K562 (cell line): ENCODE data around the gene CDC42BPB. TPM values are rescaled to one million over a fixed set of nuclear protein-coding genes. Genes with fewer than 3 reads are reported as not detected.

ENCODE experiments used
- ATAC-seq: fragments of 200-7000 bp; cut with Tn5 transposase; 3 replicates; pipeline ENCODE4 v1.9.1; 2020; ENCODE audit warnings: moderate library complexity
- BruUV-seq: library from RNA; stranded (reverse); fragments of 400-500 nt; replicated peaks from 2 replicates; lab custom pipeline; 2021; lab: Mats Ljungman, UMichigan
- CTCF ChIA-PET: fragments of 300-600 bp; formaldehyde crosslinking; extraction: SDS; loops from one replicate; lab custom pipeline; 2021; ENCODE audit warnings: low intra/inter-chr PET ratio; lab: Yijun Ruan, JAX
- POLR2A ChIA-PET: fragments of 300-600, 350-650 bp; sonication (Branson Sonifier 250); formaldehyde crosslinking; extraction: SDS; loops from one replicate; lab custom pipeline; 2021; ENCODE audit warnings: antibody characterized with exemption, inconsistent platforms; lab: Yijun Ruan, JAX
- DNase-seq, 4 experiments: peaks; one replicate each; pipeline versions ENCODE4 v3.0.0 to v3.0.0-alpha.2; 2011 to 2018; ENCODE audit warnings: low spot score in 3 of 4, mixed read lengths in 3 of 4; ENCODE audit errors: extremely low read depth in 1 of 4
- FAIRE-seq: peaks from 2 replicates; lab custom pipeline; 2011; peaks lifted over from hg19 to GRCh38; lab: Jason Lieb, UNC
- H2AFZ ChIP-seq: 2 replicates; pipeline ENCODE4 v1.6.0; 2011; ENCODE audit warnings: low read depth, low read length, control low read depth, inconsistent platforms
- H3K27ac ChIP-seq: fragments of 200-600 bp; 3 replicates; pipeline ENCODE4 v1.8.0; 2011; ENCODE audit warnings: low read depth, mild to moderate bottlenecking, control low read depth, inconsistent platforms, low read length, moderate library complexity, mixed read lengths; ENCODE audit errors: extremely low read depth
- H3K27me3 ChIP-seq, 2 experiments: fragments of 300-600 bp in 1 of 2; 2 replicates in 1 of 2; 3 replicates in 1 of 2; pipeline versions ENCODE4 v1.6.0 to v1.8.0; 2011; ENCODE audit warnings: inconsistent platforms in 2 of 2, low read length in 2 of 2, mild to moderate bottlenecking in 1 of 2, mixed read lengths in 1 of 2, moderate library complexity in 1 of 2; ENCODE audit not compliant: control insufficient read depth in 2 of 2, insufficient read depth in 2 of 2
- H3K36me3 ChIP-seq: fragments of 300-600 bp; 3 replicates; pipeline ENCODE4 v1.8.0; 2011; ENCODE audit warnings: mild to moderate bottlenecking, low read length, inconsistent platforms; ENCODE audit not compliant: control insufficient read depth, insufficient read depth
- H3K4me1 ChIP-seq, 2 experiments: fragments of 200-600 bp in 1 of 2; replicated peaks in 1 of 2; 2 replicates in 1 of 2; 3 replicates in 1 of 2; pipeline versions ENCODE4 v1.5.1 to v1.8.0; 2011; ENCODE audit warnings: inconsistent platforms in 2 of 2, low read length in 2 of 2, mild to moderate bottlenecking in 1 of 2, mixed read lengths in 1 of 2, moderate library complexity in 1 of 2; ENCODE audit not compliant: control insufficient read depth in 2 of 2, insufficient read depth in 2 of 2
- H3K4me2 ChIP-seq: 2 replicates; pipeline ENCODE4 v1.6.1; 2011; ENCODE audit warnings: low read length, control low read depth, inconsistent platforms, mixed read lengths; ENCODE audit not compliant: insufficient read depth
- H3K4me3 ChIP-seq: fragments of 200-600 bp; sonication (generic), shearing (Covaris generic); 2 replicates; pipeline ENCODE4 v1.5.1; 2016; ENCODE audit warnings: control low read depth, inconsistent platforms
- H3K79me2 ChIP-seq: fragments of 200-600 bp; 3 replicates; pipeline ENCODE4 v1.8.0; 2011; ENCODE audit warnings: low read length, inconsistent platforms; ENCODE audit not compliant: control insufficient read depth, insufficient read depth
- H3K9ac ChIP-seq, 2 experiments: 2 replicates each; pipeline versions ENCODE4 v1.6.0 to v1.6.1; 2011; ENCODE audit warnings: low read depth in 2 of 2, low read length in 2 of 2, control low read depth in 1 of 2, inconsistent platforms in 1 of 2, mild to moderate bottlenecking in 1 of 2, mixed read lengths in 1 of 2; ENCODE audit not compliant: insufficient read depth in 1 of 2
- H3K9me1 ChIP-seq: one replicate; pipeline ENCODE4 v1.6.0; 2011; ENCODE audit warnings: inconsistent platforms, mild to moderate bottlenecking, low read length, moderate library complexity; ENCODE audit not compliant: control insufficient read depth, insufficient read depth
- H3K9me3 ChIP-seq: replicated peaks from 2 replicates; pipeline ENCODE4 v1.5.1; 2011; ENCODE audit warnings: low read depth, low read length, inconsistent platforms; ENCODE audit not compliant: control insufficient read depth, insufficient read depth
- H4K20me1 ChIP-seq: replicated peaks from 2 replicates; pipeline ENCODE4 v1.6.1; 2011; ENCODE audit warnings: low read length, inconsistent platforms, mixed read lengths; ENCODE audit not compliant: control insufficient read depth, insufficient read depth
- CBX2 ChIP-seq: fragments of 200-600 bp; sonication (generic); IDR thresholded peaks from one replicate; pipeline ENCODE4 v1.6.1; 2012; ENCODE audit warnings: mild to moderate bottlenecking, low read length, inconsistent platforms; ENCODE audit not compliant: insufficient read depth, poor library complexity, severe bottlenecking
- CEBPB ChIP-seq: fragments of 450-650 bp; IDR thresholded peaks from 2 replicates; pipeline ENCODE4 v1.6.1; 2016; ENCODE audit warnings: missing genetic modification characterization, missing compliant biosample characterization
- CREM ChIP-seq: IDR thresholded peaks from 2 replicates; pipeline ENCODE4 v1.6.1; 2014; ENCODE audit warnings: antibody characterized with exemption, low read depth
- DLX4 ChIP-seq: fragments of 250-450 bp; sonication (Bioruptor Pico); IDR thresholded peaks from 2 replicates; pipeline ENCODE4 v1.6.1; 2021; ENCODE audit warnings: mild to moderate bottlenecking
- DNMT1 ChIP-seq: fragments of 450-650 bp; IDR thresholded peaks from 2 replicates; pipeline ENCODE4 v1.6.1; 2016; ENCODE audit warnings: antibody characterized with exemption, mild to moderate bottlenecking
- E2F6 ChIP-seq, 2 experiments: IDR thresholded peaks; 2 replicates each; pipeline ENCODE4 v1.6.1; 2011; ENCODE audit warnings: borderline replicate concordance in 1 of 2, control low read depth in 1 of 2, low read depth in 1 of 2, low read length in 1 of 2, mild to moderate bottlenecking in 1 of 2, mixed read lengths in 1 of 2, moderate library complexity in 1 of 2; ENCODE audit not compliant: insufficient read depth in 1 of 2, insufficient read length in 1 of 2, poor library complexity in 1 of 2, severe bottlenecking in 1 of 2; ENCODE audit errors: extremely low read depth in 1 of 2
- IFI16 ChIP-seq: fragments of 250-450 bp; sonication (Bioruptor Pico); IDR thresholded peaks from 2 replicates; pipeline ENCODE4 v2.1.2; 2022; ENCODE audit warnings: mild to moderate bottlenecking, inconsistent platforms
- LEF1 ChIP-seq: fragments of 450-650 bp; IDR thresholded peaks from 2 replicates; pipeline ENCODE4 v1.6.1; 2016; ENCODE audit warnings: mild to moderate bottlenecking
- MBD2 ChIP-seq: sonication (generic); IDR thresholded peaks from 2 replicates; pipeline ENCODE4 v1.6.1; 2016; ENCODE audit warnings: low read depth, borderline replicate concordance
- MYNN ChIP-seq, 2 experiments: sonication (generic); formaldehyde crosslinking in 1 of 2; IDR thresholded peaks; 2 replicates each; pipeline versions ENCODE4 v1.5.0 to v1.6.1; 2016 to 2020; ENCODE audit warnings: antibody characterized with exemption in 1 of 2, missing genetic modification reagents in 1 of 2
- NCOA4 ChIP-seq: fragments of 450-650 bp; IDR thresholded peaks from 2 replicates; pipeline ENCODE4 v1.6.1; 2018; ENCODE audit warnings: mild to moderate bottlenecking; ENCODE audit not compliant: partially characterized antibody
- NCOR1 ChIP-seq: fragments of 450-650 bp; IDR thresholded peaks from 2 replicates; pipeline ENCODE4 v1.6.1; 2016; ENCODE audit warnings: mild to moderate bottlenecking, moderate library complexity
- POLR2G ChIP-seq: fragments of 200-400 bp; formaldehyde crosslinking; IDR thresholded peaks from 2 replicates; pipeline ENCODE4 v1.6.1; 2017; ENCODE audit warnings: low read depth, mild to moderate bottlenecking, antibody characterized with exemption, low read length, moderate library complexity
- RBM25 ChIP-seq: fragments of 200-400 bp; formaldehyde crosslinking; IDR thresholded peaks from 2 replicates; pipeline ENCODE4 v1.6.1; 2018; ENCODE audit warnings: low read length, low read depth, moderate library complexity; ENCODE audit not compliant: severe bottlenecking
- SAFB2 ChIP-seq: fragments of 200-400 bp; formaldehyde crosslinking; IDR thresholded peaks from 2 replicates; pipeline ENCODE4 v1.6.1; 2018; ENCODE audit warnings: borderline replicate concordance, low read length, low read depth, moderate library complexity; ENCODE audit not compliant: severe bottlenecking
- SMARCA4 ChIP-seq: fragments of 450-650 bp; IDR thresholded peaks from 2 replicates; pipeline ENCODE4 v1.6.1; 2016
- SREBF2 ChIP-seq: sonication (generic); formaldehyde crosslinking; IDR thresholded peaks from 2 replicates; pipeline ENCODE4 v1.4.0; 2020; ENCODE audit warnings: mild to moderate bottlenecking, missing genetic modification reagents
- SRSF3 ChIP-seq: fragments of 200-400 bp; formaldehyde crosslinking; IDR thresholded peaks from 2 replicates; pipeline ENCODE4 v1.6.1; 2016; ENCODE audit warnings: mild to moderate bottlenecking, low read length, moderate library complexity; ENCODE audit not compliant: insufficient read depth
- ZNF184 ChIP-seq: sonication (generic); formaldehyde crosslinking; IDR thresholded peaks from 2 replicates; pipeline ENCODE4 v1.5.0; 2020; ENCODE audit warnings: missing genetic modification reagents
- ZNF512 ChIP-seq: IDR thresholded peaks from 2 replicates; pipeline ENCODE4 v1.6.1; 2016; ENCODE audit warnings: missing genetic modification characterization, missing compliant biosample characterization
- WGBS: fragments of 100-300 bp; shearing (Covaris generic); methylation state at CpG from one replicate; pipeline ENCODE4 v1.1.6; 2016; ENCODE audit warnings: low coverage, mixed read lengths; ENCODE audit not compliant: insufficient coverage; ENCODE audit errors: missing lambda C conversion rate; 5-methylcytosine and 5-hydroxymethylcytosine counted together
- in situ Hi-C: fragments of 300-500 bp; cut with MboI; formaldehyde crosslinking; loops from 4 replicates; pipeline ENCODE4 v1.15.0; 2018; ENCODE audit warnings: inconsistent platforms, mixed read lengths
- intact Hi-C: fragments of 100-400 bp; cut with micrococcal nuclease; formaldehyde crosslinking; loops from 2 replicates; pipeline ENCODE4 v1.14.2; 2022
- polyA plus RNA-seq, 8 experiments: library from polyadenylated mRNA; depleted of rRNA in 4 of 8; stranded (reverse) in 5 of 8; unstranded in 3 of 8; fragments of >200 nt; fragmentation: Nextera tagmentation in 2 of 8; fragmentation: Illumina TruSeq in 1 of 8; extraction: Ambion mirVana in 2 of 8; extraction: Trizol in 1 of 8; gene quantifications; 2 replicates each; pipeline versions ENCODE4 v1.2.1 to v1.2.3, GENCODE V29; 2011 to 2014; ENCODE audit warnings: inconsistent platforms in 1 of 8, missing spikeins in 1 of 8
- total RNA-seq, 7 experiments: library from RNA; depleted of rRNA in 6 of 7; stranded (reverse); fragments of >200 nt in 6 of 7; fragmentation: Illumina TruSeq in 2 of 7; extraction: Trizol in 2 of 7; gene quantifications; 2 replicates each; pipeline versions ENCODE4 v1.2.1 to v1.2.3, GENCODE V29; 2011 to 2021; ENCODE audit warnings: low replicate concordance in 1 of 7

Gene CDC42BPB
- total and polyA plus RNA-seq, 9 of the 15 experiments (the other 6 are each of a cell fraction or from before 2014, with no cell fraction given), result 0.07 to 24.3 (median 12.6) TPM

- no peaks in the 10 kb centered on the region for H3K9me3 ChIP-seq
- peak overlapping the region; percentile 62 to 91 for H3K9ac ChIP-seq
- intact Hi-C loops, result no loop called here
- POLR2A ChIA-PET, result interaction anchor here (0.5 to 2.0 kb wide), 3 partner anchors 11 to 428 kb away, joined by 3 to 7 read pairs (median 4); no protein-coding TSS in a partner anchor
- BruUV-seq, result no TSS peak
- no peaks in the 10 kb centered on the region for H3K27me3 ChIP-seq
- WGBS, result 0% methylated on average over 8 of the region's 12 CpGs
- peak; percentile 83 for FAIRE-seq
- H3K9me1 ChIP-seq, result no peaks in the 10 kb centered on the region
- peak; percentile 94 for ATAC-seq
- H3K36me3 ChIP-seq, result peaks cover 6% of the 10 kb centered on the region; the same call in 1 of the 3 replicates
- peak; percentile 73 to 88 (median 80) for DNase-seq
- H3K4me2 ChIP-seq, result peak overlapping the region; percentile 85
- in situ Hi-C loops, result no loop called here
- peaks cover 26 to 85% of the 10 kb centered on the region in 2 experiments for H3K4me1 ChIP-seq
- peak overlapping the region; percentile 29 for H3K4me3 ChIP-seq
- CTCF ChIA-PET, result no interaction called here
- H4K20me1 ChIP-seq, result no peaks in the 10 kb centered on the region
- H3K79me2 ChIP-seq, result peaks cover 11% of the 10 kb centered on the region; the same call in 2 of the 3 replicates
- H2AFZ ChIP-seq, result peak overlapping the region; percentile 94
- peak overlapping the region; percentile 84 for H3K27ac ChIP-seq
- no peak for TF ChIP-seq RBM25
- 0 out of 2 replicates have a peak, but pooled peaks have one; percentile 37 for TF ChIP-seq SMARCA4
- TF ChIP-seq LEF1, result 0 out of 2 replicates have a peak, but pooled peaks have one; percentile 39
- TF ChIP-seq MBD2, result no peak; the same call in 1 of the 2 replicates
- no peak for TF ChIP-seq ZNF184 (CRISPR knock-in tag)
- TF ChIP-seq SRSF3, result no peak
- TF ChIP-seq MYNN (IDR thresholded peaks at IDR 0.05), result 0 out of 2 replicates have a peak, but pooled peaks have one; percentile 44
- no peak for TF ChIP-seq MYNN (CRISPR knock-in tag; IDR thresholded peaks at IDR 0.05)
- TF ChIP-seq SREBF2 (CRISPR knock-in tag), result no peak
- no peak for TF ChIP-seq ZNF512 (tag)
- no peak for TF ChIP-seq IFI16 (CRISPR knock-in tag)
- no peak for TF ChIP-seq CBX2
- peak; percentile 80 for TF ChIP-seq CEBPB (tag)
- TF ChIP-seq E2F6 (IDR thresholded peaks at IDR 0.05; ENCODE audit: borderline replicate concordance in 1 of 2, extremely low read depth in 1 of 2, insufficient read depth in 1 of 2, insufficient read length in 1 of 2, low read depth in 1 of 2, low read length in 1 of 2, poor library complexity in 1 of 2, severe bottlenecking in 1 of 2), result peak in 1 of 2 experiments; percentile 24
- TF ChIP-seq DLX4 (CRISPR knock-in tag), result no peak
- TF ChIP-seq NCOR1, result peak; percentile 65
- no peak for TF ChIP-seq SAFB2
- TF ChIP-seq DNMT1, result no peak
- TF ChIP-seq POLR2G, result peak; percentile 63
- TF ChIP-seq CREM, result 0 out of 2 replicates have a peak, but pooled peaks have one; percentile 34
- no peak for TF ChIP-seq NCOA4
These were observed 41.9 kb upstream of the CDC42BPB start for GRCh38 chr14:103099081-103099732.
